Liver (tissue), 9 donors: ENCODE results near the gene SCART1. TPM values are rescaled to one million over a fixed set of nuclear protein-coding genes. Genes with fewer than 3 reads are reported as not detected.

Experiments used
- DNase-seq: peaks from one replicate; pipeline ENCODE4 v3.0.0-alpha.2; 2017; ENCODE audit warnings: low spot score
- H3K27ac ChIP-seq, 2 donors: one replicate each; pipeline ENCODE4 v1.7.0; 2013; ENCODE audit warnings: inconsistent platforms in 2 of 2, low read length in 2 of 2, control low read depth in 1 of 2, low read depth in 1 of 2, mild to moderate bottlenecking in 1 of 2
- H3K27me3 ChIP-seq, 4 donors: one replicate each; pipeline versions ENCODE4 v1.6.1 to v1.7.0; 2013; ENCODE audit warnings: low read length in 3 of 4, inconsistent platforms in 1 of 4, mild to moderate bottlenecking in 1 of 4, moderate library complexity in 1 of 4; ENCODE audit not compliant: control insufficient read depth in 4 of 4, insufficient read depth in 4 of 4
- H3K36me3 ChIP-seq, 4 donors: one replicate each; pipeline versions ENCODE4 v1.6.1 to v1.7.0; 2013; ENCODE audit warnings: low read length in 3 of 4, mild to moderate bottlenecking in 3 of 4, low read depth in 1 of 4, moderate library complexity in 1 of 4; ENCODE audit not compliant: control insufficient read depth in 4 of 4, insufficient read depth in 3 of 4
- H3K4me1 ChIP-seq, 4 donors: one replicate each; pipeline versions ENCODE4 v1.6.1 to v1.7.0; 2013; ENCODE audit warnings: low read length in 3 of 4, mild to moderate bottlenecking in 3 of 4, moderate library complexity in 1 of 4; ENCODE audit not compliant: control insufficient read depth in 4 of 4, insufficient read depth in 4 of 4
- H3K4me3 ChIP-seq, 3 donors: one replicate each; pipeline versions ENCODE4 v1.6.1 to v1.7.0; 2013; ENCODE audit warnings: low read length in 3 of 3, control low read depth in 1 of 3, low read depth in 1 of 3, mild to moderate bottlenecking in 1 of 3
- H3K9ac ChIP-seq, 2 donors: one replicate each; pipeline ENCODE4 v1.7.0; 2013; ENCODE audit warnings: low read length in 2 of 2, mild to moderate bottlenecking in 2 of 2, moderate library complexity in 2 of 2, control low read depth in 1 of 2, low read depth in 1 of 2
- H3K9me3 ChIP-seq, 4 donors: one replicate each; pipeline versions ENCODE4 v1.6.1 to v1.7.0; 2013; ENCODE audit warnings: low read length in 3 of 4; ENCODE audit not compliant: control insufficient read depth in 4 of 4
- HNF4A ChIP-seq, 2 donors: conservative IDR thresholded peaks; 2 replicates each; pipeline ENCODE4 v1.6.1; 2016; ENCODE audit warnings: antibody characterized with exemption in 2 of 2, mild to moderate bottlenecking in 2 of 2
- REST ChIP-seq: IDR thresholded peaks from 2 replicates; pipeline ENCODE4 v1.6.1; 2016; ENCODE audit warnings: antibody characterized with exemption, mild to moderate bottlenecking
- RXRA ChIP-seq, 2 donors: IDR thresholded peaks; 2 replicates each; pipeline ENCODE4 v1.6.1; 2017 to 2018; ENCODE audit warnings: antibody characterized with exemption in 2 of 2, mild to moderate bottlenecking in 1 of 2
- SP1 ChIP-seq: IDR thresholded peaks from 2 replicates; pipeline ENCODE4 v1.6.1; 2018; ENCODE audit warnings: antibody characterized with exemption, mild to moderate bottlenecking
- ZBTB33 ChIP-seq: IDR thresholded peaks from 2 replicates; pipeline ENCODE4 v1.6.1; 2016; ENCODE audit warnings: antibody characterized with exemption
- WGBS: extraction: QIAGEN DNeasy Blood & Tissue Kit; methylation state at CpG from one replicate; pipeline ENCODE4 v1.1.7; 2013; 5-methylcytosine and 5-hydroxymethylcytosine counted together
- polyA plus RNA-seq, 2 donors: library from polyadenylated mRNA; stranded (reverse) in 1 of 2; unstranded in 1 of 2; fragments of 200-250 nt in 1 of 2; fragments of >200 nt in 1 of 2; fragmentation: Nextera tagmentation in 1 of 2; extraction: Ambion mirVana in 1 of 2; gene quantifications; one replicate each; pipeline versions ENCODE4 v1.2.1 to v1.2.3, GENCODE V29; 2013 to 2015
- total RNA-seq, 2 donors: library from RNA; depleted of rRNA; stranded (reverse); fragments of >200 nt; gene quantifications; one replicate each; pipeline ENCODE4 v1.2.3, GENCODE V29; 2014
- TF ChIP-seq, protein P1 (sequence below): IDR thresholded peaks from 2 replicates; pipeline ENCODE4 v1.6.1; 2016; ENCODE audit warnings: antibody characterized with exemption
- donor health status: healthy.
- donor health status: healthy.
- donor health status: healthy.
- donor health status: healthy.
- donor health status: healthy.

Gene SCART1
- 1 to 10 TPM; 1.0 to 1.1 TPM for total RNA-seq
- under 1 TPM; 0.32 to 0.35 TPM for polyA plus RNA-seq

DNA sequence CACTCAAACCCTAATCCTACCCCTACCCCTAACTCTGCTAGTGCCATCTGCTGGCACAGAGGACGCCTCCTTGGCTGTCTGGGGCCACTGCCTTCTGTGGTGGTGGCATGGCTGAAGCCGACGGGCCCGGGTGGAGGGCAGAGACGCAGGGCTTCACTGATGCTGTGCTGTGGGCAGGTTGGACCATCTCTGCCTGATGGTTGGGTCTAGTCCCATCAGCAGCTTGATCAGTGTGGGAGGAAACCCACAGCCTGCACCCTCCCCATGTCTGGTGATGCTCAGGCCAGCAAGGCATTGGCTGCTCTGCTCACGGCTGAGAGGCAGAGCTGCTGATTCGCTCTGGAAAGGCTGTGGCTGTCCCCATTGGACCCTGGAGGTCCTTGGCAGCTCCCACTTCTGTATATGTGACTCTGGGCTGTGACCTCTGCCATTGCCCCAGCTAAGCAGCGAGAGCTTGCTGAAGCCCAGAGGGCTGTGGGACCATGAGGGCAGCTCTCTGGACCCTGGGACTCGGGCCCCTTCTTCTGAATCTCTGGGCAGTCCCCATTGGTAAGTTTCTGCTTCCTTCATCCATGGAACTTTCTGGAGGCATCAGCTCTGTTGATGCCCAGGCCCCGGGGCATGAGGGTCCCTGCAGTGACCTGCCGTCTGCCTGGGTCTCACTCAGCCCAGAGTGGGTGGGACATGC, at the start of gene SCART1:
Gene SCART1 (plus strand): TSS at position 430 of the 688 bp plus-strand sequence. CDS start 53 bp downstream, at position 483.
- Histone ChIP-seq H3K9ac (no peak within 1 kb of the TSS), H3K4me3 (no peak within 1 kb of the TSS), H3K4me1 (no peaks in the 10 kb centered on the region), H3K9me3 (peaks cover 0 to 4% (median under 1%) of the 10 kb centered on the region in 4 donors), H3K36me3 (no peaks in the 10 kb centered on the region), H3K27me3 (no peaks in the 10 kb centered on the region), H3K27ac (no peak within 1 kb of the TSS)
- DNase-seq: no peak
- 87% methylated on average over 11 of the region's 11 CpGs for WGBS
- TF ChIP-seq RXRA (IDR thresholded peaks at IDR 0.05): no peak
- no peak for TF ChIP-seq HNF4A (conservative IDR thresholded peaks at IDR 0.05)

DNA sequence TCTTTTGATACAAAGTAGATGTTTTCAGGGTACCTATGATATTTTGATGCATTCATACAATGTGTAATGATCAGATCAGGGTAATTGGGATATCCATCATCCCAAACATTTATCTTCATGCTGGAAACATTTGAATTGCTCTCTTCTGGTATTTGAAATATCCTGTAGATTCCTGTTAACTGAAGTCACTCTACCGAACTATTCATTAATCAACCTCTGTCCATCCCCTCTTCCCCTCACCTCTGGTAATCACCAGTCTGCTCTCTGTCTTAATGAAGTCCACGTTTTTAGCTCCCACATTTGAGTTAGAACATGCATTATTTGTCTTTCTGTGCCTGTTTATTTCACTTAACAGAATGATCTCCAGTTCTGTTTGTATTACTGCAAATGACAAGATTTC, 48.5 kb upstream of the SCART1 start:
- no peaks in the 10 kb centered on the region for H3K9me3 ChIP-seq
- no peaks in the 10 kb centered on the region for H3K4me1 ChIP-seq
- WGBS: 80% methylated on average over 2 of the region's 2 CpGs
- H3K27me3 ChIP-seq: no peaks in the 10 kb centered on the region
- peaks cover 6 to 35% (median 27%) of the 10 kb centered on the region in 4 donors for H3K36me3 ChIP-seq
- H3K4me3 ChIP-seq: no peak overlapping the region
- H3K27ac ChIP-seq: no peak overlapping the region
- DNase-seq: no peak
- no peak for TF ChIP-seq ZBTB33
- TF ChIP-seq, protein P1, sequence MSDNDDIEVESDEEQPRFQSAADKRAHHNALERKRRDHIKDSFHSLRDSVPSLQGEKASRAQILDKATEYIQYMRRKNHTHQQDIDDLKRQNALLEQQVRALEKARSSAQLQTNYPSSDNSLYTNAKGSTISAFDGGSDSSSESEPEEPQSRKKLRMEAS: no peak
- no peak overlapping the region for H3K9ac ChIP-seq

- TF ChIP-seq REST (no peak), SP1 (no peak), HNF4A (conservative IDR thresholded peaks at IDR 0.05) (no peak)
- H3K9me3 ChIP-seq: no peaks in the 10 kb centered on the region
- no peak overlapping the region for H3K9ac ChIP-seq
- H3K4me1 ChIP-seq: no peaks in the 10 kb centered on the region
- H3K4me3 ChIP-seq: no peak overlapping the region
- peaks cover 6 to 39% (median 32%) of the 10 kb centered on the region in 4 donors for H3K36me3 ChIP-seq
- H3K27ac ChIP-seq: no peak overlapping the region
- DNase-seq: no peak
- WGBS: 98% methylated on average over 8 of the region's 8 CpGs
- no peaks in the 10 kb centered on the region for H3K27me3 ChIP-seq
These were observed 47.8 kb upstream of the SCART1 start for GRCh38 chr10:133405844-133406527.
